ENCODE results near the gene INSYN1. TPM values are rescaled to one million over a fixed set of nuclear protein-coding genes. Genes with fewer than 3 reads are reported as not detected.

The INSYN1 gene
- total RNA-seq, 3 donors from 2014 or later, result 1.9 to 8.3 (median 2.0) TPM

DNA sequence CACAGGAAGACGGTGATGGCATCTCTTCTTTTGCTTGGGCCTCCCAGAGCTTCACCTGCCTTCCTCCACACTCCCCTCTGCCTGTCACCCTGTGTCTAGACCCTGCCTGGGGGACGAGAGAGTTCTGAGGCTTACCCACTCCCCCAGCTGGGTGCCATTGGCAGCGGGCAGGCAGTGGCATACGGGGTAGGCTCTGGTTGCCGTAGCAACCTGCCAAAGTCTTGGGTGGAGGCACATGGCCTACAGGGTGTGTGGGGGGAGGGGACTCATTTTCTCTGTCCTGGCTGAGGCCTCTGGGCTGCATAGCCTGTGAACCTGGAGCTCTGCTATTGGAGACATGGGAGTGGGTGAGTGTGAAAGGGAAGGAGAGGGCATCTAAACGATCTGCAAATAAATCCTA is 4.4 kb downstream of the INSYN1 start:
- intact Hi-C loops (cut with DNase I; ENCODE audit: low total_unique reads), result no loop called here
- H3K4me1 ChIP-seq, result peaks cover 0 to 6% of the 10 kb centered on the region in 2 donors
- no peaks in the 10 kb centered on the region for H3K36me3 ChIP-seq
- no peak for DNase-seq (ENCODE audit: low spot score in 2 of 2)
- H3K27me3 ChIP-seq, result peaks cover 0 to 18% of the 10 kb centered on the region in 2 donors
- no peak overlapping the region for H3K4me3 ChIP-seq
- no peaks in the 10 kb centered on the region for H3K9me3 ChIP-seq
- no peak overlapping the region for H3K27ac ChIP-seq
- TF ChIP-seq, protein P1, sequence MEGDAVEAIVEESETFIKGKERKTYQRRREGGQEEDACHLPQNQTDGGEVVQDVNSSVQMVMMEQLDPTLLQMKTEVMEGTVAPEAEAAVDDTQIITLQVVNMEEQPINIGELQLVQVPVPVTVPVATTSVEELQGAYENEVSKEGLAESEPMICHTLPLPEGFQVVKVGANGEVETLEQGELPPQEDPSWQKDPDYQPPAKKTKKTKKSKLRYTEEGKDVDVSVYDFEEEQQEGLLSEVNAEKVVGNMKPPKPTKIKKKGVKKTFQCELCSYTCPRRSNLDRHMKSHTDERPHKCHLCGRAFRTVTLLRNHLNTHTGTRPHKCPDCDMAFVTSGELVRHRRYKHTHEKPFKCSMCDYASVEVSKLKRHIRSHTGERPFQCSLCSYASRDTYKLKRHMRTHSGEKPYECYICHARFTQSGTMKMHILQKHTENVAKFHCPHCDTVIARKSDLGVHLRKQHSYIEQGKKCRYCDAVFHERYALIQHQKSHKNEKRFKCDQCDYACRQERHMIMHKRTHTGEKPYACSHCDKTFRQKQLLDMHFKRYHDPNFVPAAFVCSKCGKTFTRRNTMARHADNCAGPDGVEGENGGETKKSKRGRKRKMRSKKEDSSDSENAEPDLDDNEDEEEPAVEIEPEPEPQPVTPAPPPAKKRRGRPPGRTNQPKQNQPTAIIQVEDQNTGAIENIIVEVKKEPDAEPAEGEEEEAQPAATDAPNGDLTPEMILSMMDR (IDR thresholded peaks at IDR 0.05), result no peak
- TF ChIP-seq POLR2A (IDR thresholded peaks at IDR 0.05) (no peak), POLR2AphosphoS5 (IDR thresholded peaks at IDR 0.05) (no peak)

- Histone ChIP-seq H3K4me1 (peaks cover under 1 to 6% of the 10 kb centered on the region in 2 donors), H3K36me3 (no peaks in the 10 kb centered on the region), H3K9me3 (no peaks in the 10 kb centered on the region), H3K27me3 (peaks cover 0 to 18% of the 10 kb centered on the region in 2 donors), H3K4me3 (no peak overlapping the region), H3K27ac (no peak overlapping the region)
- intact Hi-C loops (cut with DNase I; ENCODE audit: low total_unique reads), result no loop called here
- no peak for TF ChIP-seq POLR2A (IDR thresholded peaks at IDR 0.05)
- TF ChIP-seq POLR2AphosphoS5 (IDR thresholded peaks at IDR 0.05), result no peak
- TF ChIP-seq, protein P1 (IDR thresholded peaks at IDR 0.05), result no peak
- no peak for DNase-seq (ENCODE audit: low spot score in 2 of 2)
Measured at GRCh38 chr15:73747847-73748590, 5.1 kb downstream of the INSYN1 start.

DNA sequence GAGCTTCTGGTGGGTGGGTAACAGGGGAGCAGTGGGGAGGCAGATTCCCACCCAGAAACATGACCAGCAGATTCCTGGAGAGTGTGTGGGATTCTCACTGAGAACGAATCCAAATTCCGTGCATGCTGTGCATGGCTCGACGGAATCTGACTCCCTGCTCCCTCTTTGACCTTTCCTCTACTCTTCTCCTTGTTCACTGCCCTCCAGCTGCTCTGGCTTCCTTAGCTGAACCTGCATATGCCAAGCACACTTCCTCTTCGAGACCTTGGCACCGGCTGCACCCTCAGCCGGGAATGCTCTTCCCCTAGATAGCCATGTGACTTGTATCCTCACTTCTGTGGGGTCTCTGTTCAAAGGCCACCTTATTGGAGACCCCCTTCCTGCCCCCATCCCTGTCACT is 6.3 kb downstream of the INSYN1 start:
- Histone ChIP-seq H3K9me3 (no peaks in the 10 kb centered on the region), H3K27me3 (peaks cover 0 to 9% of the 10 kb centered on the region in 2 donors), H3K4me1 (peaks cover 3 to 4% of the 10 kb centered on the region in 2 donors), H3K27ac (no peak overlapping the region), H3K4me3 (no peak overlapping the region), H3K36me3 (no peaks in the 10 kb centered on the region)
- intact Hi-C loops (cut with DNase I; ENCODE audit: low total_unique reads), result no loop called here
- no peak for DNase-seq (ENCODE audit: low spot score in 2 of 2)
- TF ChIP-seq POLR2A (IDR thresholded peaks at IDR 0.05), result no peak
- TF ChIP-seq, protein P1 (IDR thresholded peaks at IDR 0.05), result no peak
- TF ChIP-seq POLR2AphosphoS5 (IDR thresholded peaks at IDR 0.05), result no peak

DNA sequence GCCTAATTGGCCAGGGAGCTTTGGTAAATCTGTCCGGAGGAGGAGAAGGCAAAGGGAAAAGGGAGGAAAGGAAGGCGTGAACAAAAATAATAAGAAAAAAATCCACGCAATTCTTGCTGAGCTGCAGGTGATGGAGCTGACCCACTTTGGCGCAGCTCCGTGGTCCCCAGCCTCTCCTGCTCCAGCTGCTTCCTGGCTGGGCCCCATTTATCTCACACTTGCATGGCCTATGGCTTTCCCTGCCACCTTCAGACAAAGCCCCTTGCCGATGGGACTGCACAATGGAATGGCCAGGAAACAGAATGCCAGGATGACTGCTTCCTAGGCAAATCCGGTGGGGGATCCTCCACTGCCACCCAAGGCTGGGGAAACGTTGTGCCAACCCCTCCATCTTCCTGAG is 6.9 kb downstream of the INSYN1 start:
- Histone ChIP-seq H3K27ac (no peak overlapping the region), H3K4me3 (no peak overlapping the region), H3K27me3 (peaks cover 0 to 3% of the 10 kb centered on the region in 2 donors), H3K4me1 (peaks cover 0 to 3% of the 10 kb centered on the region in 2 donors), H3K36me3 (no peaks in the 10 kb centered on the region), H3K9me3 (no peaks in the 10 kb centered on the region)
- TF ChIP-seq POLR2AphosphoS5 (IDR thresholded peaks at IDR 0.05) (no peak), POLR2A (IDR thresholded peaks at IDR 0.05) (no peak)
- TF ChIP-seq, protein P1 (IDR thresholded peaks at IDR 0.05), result no peak
- intact Hi-C loops (cut with DNase I; ENCODE audit: low total_unique reads), result no loop called here
- no peak for DNase-seq (ENCODE audit: low spot score in 2 of 2)

- no peaks in the 10 kb centered on the region for H3K36me3 ChIP-seq
- no peaks in the 10 kb centered on the region for H3K27me3 ChIP-seq
- H3K4me3 ChIP-seq, result no peak overlapping the region
- no peaks in the 10 kb centered on the region for H3K9me3 ChIP-seq
- peaks cover 0 to 3% of the 10 kb centered on the region in 2 donors for H3K4me1 ChIP-seq
- H3K27ac ChIP-seq, result no peak overlapping the region
- intact Hi-C loops (cut with DNase I; ENCODE audit: low total_unique reads), result no loop called here
- DNase-seq (ENCODE audit: low spot score in 2 of 2), result no peak
- TF ChIP-seq POLR2AphosphoS5 (IDR thresholded peaks at IDR 0.05), result no peak
- TF ChIP-seq, protein P1 (IDR thresholded peaks at IDR 0.05), result no peak
- no peak for TF ChIP-seq POLR2A (IDR thresholded peaks at IDR 0.05)
Measured at GRCh38 chr15:73745073-73745472, 8.1 kb downstream of the INSYN1 start.
